HepG2 (cell line): ENCODE results near the gene CGREF1. TPM values are rescaled to one million over a fixed set of nuclear protein-coding genes. Genes with fewer than 3 reads are reported as not detected.

ENCODE experiments used
- ARNT2 ChIP-seq: sonication (generic); formaldehyde crosslinking; IDR thresholded peaks from 2 replicates; pipeline ENCODE4 v1.8.0; 2022; ENCODE audit warnings: mild to moderate bottlenecking, low read depth, missing genetic modification reagents, moderate library complexity
- CEBPB ChIP-seq: IDR thresholded peaks from 2 replicates; pipeline ENCODE4 v1.6.1; 2011; ENCODE audit warnings: low read depth, low read length, improper control_type of control experiment, borderline replicate concordance
- EED ChIP-seq: sonication (generic); formaldehyde crosslinking; IDR thresholded peaks from 2 replicates; pipeline ENCODE4 v1.5.0; 2020; ENCODE audit warnings: mild to moderate bottlenecking, missing genetic modification reagents
- GATA4 ChIP-seq: sonication (generic); IDR thresholded peaks from 2 replicates; pipeline ENCODE4 v1.6.1; 2016; ENCODE audit warnings: antibody characterized with exemption, low read depth, borderline replicate concordance
- HOMEZ ChIP-seq: IDR thresholded peaks from 2 replicates; pipeline ENCODE4 v1.6.1; 2016; ENCODE audit warnings: low read depth
- HOXA5 ChIP-seq: sonication (generic); formaldehyde crosslinking; IDR thresholded peaks from 2 replicates; pipeline ENCODE4 v1.4.0; 2020; ENCODE audit warnings: missing genetic modification reagents
- KAT8 ChIP-seq: IDR thresholded peaks from 2 replicates; pipeline ENCODE4 v1.6.1; 2016; ENCODE audit warnings: missing genetic modification reagents, missing compliant biosample characterization
- MTF2 ChIP-seq: sonication (generic); formaldehyde crosslinking; IDR thresholded peaks from 2 replicates; pipeline ENCODE4 v1.5.0; 2020; ENCODE audit warnings: missing genetic modification reagents, borderline replicate concordance
- MYC ChIP-seq: sonication (generic); formaldehyde crosslinking; IDR thresholded peaks from 2 replicates; pipeline ENCODE4 v1.9.0; 2021; ENCODE audit warnings: missing genetic modification reagents, borderline replicate concordance
- NFKB2 ChIP-seq: sonication (generic); formaldehyde crosslinking; IDR thresholded peaks from 2 replicates; pipeline ENCODE4 v1.4.0; 2020; ENCODE audit warnings: missing genetic modification reagents, borderline replicate concordance
- PAWR ChIP-seq: sonication (generic); formaldehyde crosslinking; IDR thresholded peaks from 2 replicates; pipeline ENCODE4 v1.4.0; 2020; ENCODE audit warnings: missing genetic modification reagents, mild to moderate bottlenecking, borderline replicate concordance
- PHF5A ChIP-seq: IDR thresholded peaks from one replicate; pipeline ENCODE4 v1.6.1; 2018; ENCODE audit warnings: low read depth, missing genetic modification reagents; ENCODE audit not compliant: unreplicated experiment
- SAFB2 ChIP-seq: sonication (generic); formaldehyde crosslinking; IDR thresholded peaks from 2 replicates; pipeline ENCODE4 v1.5.1; 2020; ENCODE audit warnings: missing genetic modification reagents, low read depth, mild to moderate bottlenecking, borderline replicate concordance
- THAP11 ChIP-seq: IDR thresholded peaks from 2 replicates; pipeline ENCODE4 v1.6.1; 2016; ENCODE audit warnings: missing biosample characterization, missing genetic modification reagents
- ZFX ChIP-seq: sonication (generic); formaldehyde crosslinking; IDR thresholded peaks from 2 replicates; pipeline ENCODE4 v1.4.0; 2020; ENCODE audit warnings: mild to moderate bottlenecking, low read depth, missing genetic modification reagents, moderate library complexity
- ZNF333 ChIP-seq: sonication (generic); formaldehyde crosslinking; IDR thresholded peaks from 2 replicates; pipeline ENCODE4 v1.4.0; 2020; ENCODE audit warnings: mild to moderate bottlenecking, missing genetic modification reagents, borderline replicate concordance
- ZNF484 ChIP-seq: sonication (generic); formaldehyde crosslinking; IDR thresholded peaks from 2 replicates; pipeline ENCODE4 v1.5.1; 2020; ENCODE audit warnings: mild to moderate bottlenecking, low read depth, missing genetic modification reagents, borderline replicate concordance
- polyA plus RNA-seq, 8 experiments: library from polyadenylated mRNA; depleted of rRNA in 3 of 8; stranded (reverse) in 7 of 8; unstranded in 1 of 8; fragments of >200 nt; fragmentation: Illumina TruSeq in 4 of 8; extraction: Trizol in 4 of 8; gene quantifications; 2 replicates each; pipeline versions ENCODE4 v1.2.1 to v1.2.3, GENCODE V29; 2011 to 2016; ENCODE audit warnings: low read depth in 4 of 8, missing spikeins in 1 of 8, mixed read lengths in 1 of 8; ENCODE audit not compliant: insufficient read depth in 1 of 8
- total RNA-seq, 5 experiments: library from RNA; depleted of rRNA; stranded (reverse); fragments of >200 nt; fragmentation: Illumina TruSeq; extraction: Trizol; gene quantifications; 2 replicates each; pipeline ENCODE4 v1.2.3, GENCODE V29; 2016; ENCODE audit warnings: low read depth in 1 of 5
- TF ChIP-seq, protein P1 (sequence below): sonication (generic); formaldehyde crosslinking; conservative IDR thresholded peaks from 2 replicates; pipeline ENCODE4 v1.5.0; 2020; ENCODE audit warnings: missing genetic modification reagents
- TF ChIP-seq, protein P2 (sequence below): IDR thresholded peaks from 2 replicates; pipeline ENCODE4 v1.6.1; 2012; ENCODE audit warnings: inconsistent platforms
- TF ChIP-seq, protein P3 (sequence below): sonication (generic); formaldehyde crosslinking; IDR thresholded peaks from 2 replicates; pipeline ENCODE4 v1.4.0; 2020; ENCODE audit warnings: missing genetic modification reagents

The CGREF1 gene
- total and polyA plus RNA-seq, 2 of the 13 experiments (the other 11 are each of a cell fraction or from before 2014, with no cell fraction given) = 13.9 to 23.4 TPM

- TF ChIP-seq, protein P1, sequence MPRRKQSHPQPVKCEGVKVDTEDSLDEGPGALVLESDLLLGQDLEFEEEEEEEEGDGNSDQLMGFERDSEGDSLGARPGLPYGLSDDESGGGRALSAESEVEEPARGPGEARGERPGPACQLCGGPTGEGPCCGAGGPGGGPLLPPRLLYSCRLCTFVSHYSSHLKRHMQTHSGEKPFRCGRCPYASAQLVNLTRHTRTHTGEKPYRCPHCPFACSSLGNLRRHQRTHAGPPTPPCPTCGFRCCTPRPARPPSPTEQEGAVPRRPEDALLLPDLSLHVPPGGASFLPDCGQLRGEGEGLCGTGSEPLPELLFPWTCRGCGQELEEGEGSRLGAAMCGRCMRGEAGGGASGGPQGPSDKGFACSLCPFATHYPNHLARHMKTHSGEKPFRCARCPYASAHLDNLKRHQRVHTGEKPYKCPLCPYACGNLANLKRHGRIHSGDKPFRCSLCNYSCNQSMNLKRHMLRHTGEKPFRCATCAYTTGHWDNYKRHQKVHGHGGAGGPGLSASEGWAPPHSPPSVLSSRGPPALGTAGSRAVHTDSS = no peak
- TF ChIP-seq MYC (CRISPR knock-in tag) = peak; percentile 59; the same call in 1 of the 2 replicates
- 0 out of 2 replicates have a peak, but pooled peaks have one; percentile 36 for TF ChIP-seq HOXA5 (CRISPR knock-in tag)
- no peak; the same call in 1 of the 2 replicates for TF ChIP-seq NFKB2 (CRISPR knock-in tag)
- TF ChIP-seq PHF5A (CRISPR knock-in tag) = no peak
- no peak for TF ChIP-seq GATA4
- no peak for TF ChIP-seq EED (CRISPR knock-in tag)
- peak; percentile 87; the same call in 1 of the 2 replicates for TF ChIP-seq CEBPB
- TF ChIP-seq PAWR (CRISPR knock-in tag) = no peak
- 0 out of 2 replicates have a peak, but pooled peaks have one; percentile 15 for TF ChIP-seq SAFB2 (CRISPR knock-in tag)
- TF ChIP-seq HOMEZ (CRISPR knock-in tag) = no peak
- TF ChIP-seq ZNF484 (CRISPR knock-in tag) = no peak
- peak; percentile 58; the same call in 1 of the 2 replicates for TF ChIP-seq ZFX
- TF ChIP-seq, protein P2, sequence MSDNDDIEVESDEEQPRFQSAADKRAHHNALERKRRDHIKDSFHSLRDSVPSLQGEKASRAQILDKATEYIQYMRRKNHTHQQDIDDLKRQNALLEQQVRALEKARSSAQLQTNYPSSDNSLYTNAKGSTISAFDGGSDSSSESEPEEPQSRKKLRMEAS = peak; percentile 40; the same call in 1 of the 2 replicates
- no peak for TF ChIP-seq KAT8 (CRISPR knock-in tag)
- TF ChIP-seq ZNF333 = no peak
- TF ChIP-seq ARNT2 (CRISPR knock-in tag) = 0 out of 2 replicates have a peak, but pooled peaks have one; percentile 33
- peak; percentile 73 for TF ChIP-seq THAP11 (CRISPR knock-in tag)
- TF ChIP-seq, protein P3, sequence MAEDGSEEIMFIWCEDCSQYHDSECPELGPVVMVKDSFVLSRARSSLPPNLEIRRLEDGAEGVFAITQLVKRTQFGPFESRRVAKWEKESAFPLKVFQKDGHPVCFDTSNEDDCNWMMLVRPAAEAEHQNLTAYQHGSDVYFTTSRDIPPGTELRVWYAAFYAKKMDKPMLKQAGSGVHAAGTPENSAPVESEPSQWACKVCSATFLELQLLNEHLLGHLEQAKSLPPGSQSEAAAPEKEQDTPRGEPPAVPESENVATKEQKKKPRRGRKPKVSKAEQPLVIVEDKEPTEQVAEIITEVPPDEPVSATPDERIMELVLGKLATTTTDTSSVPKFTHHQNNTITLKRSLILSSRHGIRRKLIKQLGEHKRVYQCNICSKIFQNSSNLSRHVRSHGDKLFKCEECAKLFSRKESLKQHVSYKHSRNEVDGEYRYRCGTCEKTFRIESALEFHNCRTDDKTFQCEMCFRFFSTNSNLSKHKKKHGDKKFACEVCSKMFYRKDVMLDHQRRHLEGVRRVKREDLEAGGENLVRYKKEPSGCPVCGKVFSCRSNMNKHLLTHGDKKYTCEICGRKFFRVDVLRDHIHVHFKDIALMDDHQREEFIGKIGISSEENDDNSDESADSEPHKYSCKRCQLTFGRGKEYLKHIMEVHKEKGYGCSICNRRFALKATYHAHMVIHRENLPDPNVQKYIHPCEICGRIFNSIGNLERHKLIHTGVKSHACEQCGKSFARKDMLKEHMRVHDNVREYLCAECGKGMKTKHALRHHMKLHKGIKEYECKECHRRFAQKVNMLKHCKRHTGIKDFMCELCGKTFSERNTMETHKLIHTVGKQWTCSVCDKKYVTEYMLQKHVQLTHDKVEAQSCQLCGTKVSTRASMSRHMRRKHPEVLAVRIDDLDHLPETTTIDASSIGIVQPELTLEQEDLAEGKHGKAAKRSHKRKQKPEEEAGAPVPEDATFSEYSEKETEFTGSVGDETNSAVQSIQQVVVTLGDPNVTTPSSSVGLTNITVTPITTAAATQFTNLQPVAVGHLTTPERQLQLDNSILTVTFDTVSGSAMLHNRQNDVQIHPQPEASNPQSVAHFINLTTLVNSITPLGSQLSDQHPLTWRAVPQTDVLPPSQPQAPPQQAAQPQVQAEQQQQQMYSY (CRISPR knock-in tag) = peak; percentile 92
- TF ChIP-seq MTF2 (CRISPR knock-in tag) = no peak
Measured at GRCh38 chr2:27083410-27084296, 35.3 kb downstream of the CGREF1 start (continued).
